Activated T-cell treated with anti-CD3 and anti-CD28 coated beads for 4 hours (primary cell): ENCODE results near the gene L3MBTL1.

Experiments
- DNase-seq: peaks from one replicate; pipeline ENCODE4 v3.0.0-alpha.2; 2020

L3MBTL1 gene

GRCh38 chr20:43508106-43508505, 609 bp downstream of the L3MBTL1 start:
- no peak for DNase-seq

GRCh38 chr20:43508604-43509040, 1.1 kb downstream of the L3MBTL1 start:
- DNase-seq, result no peak

GRCh38 chr20:43511879-43512278, 4.4 kb downstream of the L3MBTL1 start:
- no peak for DNase-seq

GRCh38 chr20:43513372-43513930, 6.0 kb downstream of the L3MBTL1 start:
- no peak for DNase-seq

- peak; percentile 86 for DNase-seq
Measured at GRCh38 chr20:43513931-43514647, 6.6 kb downstream of the L3MBTL1 start.

- DNase-seq, result no peak
Measured at GRCh38 chr20:43514648-43514999, 7.1 kb downstream of the L3MBTL1 start.

- DNase-seq, result no peak
Measured at GRCh38 chr20:43515628-43516027, 8.1 kb downstream of the L3MBTL1 start.

- DNase-seq, result no peak
Measured at GRCh38 chr20:43516251-43516824, 8.8 kb downstream of the L3MBTL1 start.

- DNase-seq, result no peak
Measured at GRCh38 chr20:43520074-43520630, 12.7 kb downstream of the L3MBTL1 start.

GRCh38 chr20:43525021-43525420, 17.5 kb downstream of the L3MBTL1 start:
- DNase-seq, result no peak

GRCh38 chr20:43528258-43528875, 20.9 kb downstream of the L3MBTL1 start:
- DNase-seq, result no peak

GRCh38 chr20:43529051-43529450, 21.6 kb downstream of the L3MBTL1 start:
- no peak for DNase-seq

- DNase-seq, result no peak
Measured at GRCh38 chr20:43529457-43530153, 22.1 kb downstream of the L3MBTL1 start.

- DNase-seq, result no peak
Measured at GRCh38 chr20:43530321-43531090, 23.0 kb downstream of the L3MBTL1 start.

GRCh38 chr20:43531091-43531443, 23.6 kb downstream of the L3MBTL1 start:
- no peak for DNase-seq

- no peak for DNase-seq
Measured at GRCh38 chr20:43532416-43533055, 25.0 kb downstream of the L3MBTL1 start.

- DNase-seq, result no peak
Measured at GRCh38 chr20:43533060-43533459, 25.6 kb downstream of the L3MBTL1 start.

- DNase-seq, result no peak
Measured at GRCh38 chr20:43534016-43534415, 26.5 kb downstream of the L3MBTL1 start.

- no peak for DNase-seq
Measured at GRCh38 chr20:43534791-43535350, 27.4 kb downstream of the L3MBTL1 start.

GRCh38 chr20:43535370-43536004, 28.0 kb downstream of the L3MBTL1 start:
- no peak for DNase-seq
